ENCODE data around the gene CIT.

The CIT gene

GRCh38 chr12:119780786-119781434, 96.2 kb downstream of the CIT start:
- no peak overlapping the region for H3K4me3 ChIP-seq (ENCODE audit: low read length, poor library complexity, severe bottlenecking)
- H3K9me3 ChIP-seq (ENCODE audit: insufficient read depth, low read depth, low read length), result no peaks in the 10 kb centered on the region
- no peaks in the 10 kb centered on the region for H3F3A ChIP-seq (ENCODE audit: low read depth)
- peak; percentile 68 for TF ChIP-seq CTCF (conservative IDR thresholded peaks at IDR 0.05; ENCODE audit: low read length)
- TF ChIP-seq EZH2phosphoT487 (IDR thresholded peaks at IDR 0.05; ENCODE audit: borderline replicate concordance), result no peak
- H3K4me1 ChIP-seq (ENCODE audit: insufficient read depth, low read length, poor library complexity, severe bottlenecking), result no peaks in the 10 kb centered on the region
- peaks cover 87% of the 10 kb centered on the region for H3K36me3 ChIP-seq (ENCODE audit: insufficient read depth, low read length)
- H3K9ac ChIP-seq (ENCODE audit: low read depth, low read length, poor library complexity, severe bottlenecking), result no peak overlapping the region
- H3K79me2 ChIP-seq (ENCODE audit: insufficient read depth, low read length), result no peaks in the 10 kb centered on the region
- H3K27me3 ChIP-seq (ENCODE audit: insufficient read depth, low read length, poor library complexity, severe bottlenecking), result no peaks in the 10 kb centered on the region
- H4K20me1 ChIP-seq (ENCODE audit: insufficient read depth, low read length, poor library complexity, severe bottlenecking), result no peaks in the 10 kb centered on the region
- no peaks in the 10 kb centered on the region for H3K9me2 ChIP-seq (replicated peaks; ENCODE audit: low read depth, low read length)
- H3K4me2 ChIP-seq (ENCODE audit: low read depth, low read length, poor library complexity, severe bottlenecking), result no peak overlapping the region
- H2AFZ ChIP-seq (ENCODE audit: low read length), result no peak overlapping the region

GRCh38 chr12:119775246-119775895, 101.7 kb downstream of the CIT start:
- H3K9me3 ChIP-seq (ENCODE audit: insufficient read depth, low read depth, low read length), result no peaks in the 10 kb centered on the region
- no peaks in the 10 kb centered on the region for H3K79me2 ChIP-seq (ENCODE audit: insufficient read depth, low read length)
- H3F3A ChIP-seq (ENCODE audit: low read depth), result no peaks in the 10 kb centered on the region
- H3K36me3 ChIP-seq (ENCODE audit: insufficient read depth, low read length), result peaks cover 82% of the 10 kb centered on the region; the same call in 1 of the 2 replicates
- H3K4me1 ChIP-seq (ENCODE audit: insufficient read depth, low read length, poor library complexity, severe bottlenecking), result no peaks in the 10 kb centered on the region
- no peak overlapping the region for H3K4me3 ChIP-seq (ENCODE audit: low read length, poor library complexity, severe bottlenecking)
- H4K20me1 ChIP-seq (ENCODE audit: insufficient read depth, low read length, poor library complexity, severe bottlenecking), result no peaks in the 10 kb centered on the region
- TF ChIP-seq CTCF (conservative IDR thresholded peaks at IDR 0.05; ENCODE audit: low read length), result no peak
- TF ChIP-seq EZH2phosphoT487 (IDR thresholded peaks at IDR 0.05; ENCODE audit: borderline replicate concordance), result no peak
- H3K4me2 ChIP-seq (ENCODE audit: low read depth, low read length, poor library complexity, severe bottlenecking), result no peak overlapping the region
- no peak overlapping the region for H3K9ac ChIP-seq (ENCODE audit: low read depth, low read length, poor library complexity, severe bottlenecking)
- H2AFZ ChIP-seq (ENCODE audit: low read length), result no peak overlapping the region
- H3K27me3 ChIP-seq (ENCODE audit: insufficient read depth, low read length, poor library complexity, severe bottlenecking), result no peaks in the 10 kb centered on the region
- no peaks in the 10 kb centered on the region for H3K9me2 ChIP-seq (replicated peaks; ENCODE audit: low read depth, low read length)

- Histone ChIP-seq H3K27me3 (ENCODE audit: insufficient read depth, low read length, poor library complexity, severe bottlenecking) (no peaks in the 10 kb centered on the region), H3K9me2 (replicated peaks; ENCODE audit: low read depth, low read length) (no peaks in the 10 kb centered on the region), H3K4me1 (ENCODE audit: insufficient read depth, low read length, poor library complexity, severe bottlenecking) (no peaks in the 10 kb centered on the region), H3K79me2 (ENCODE audit: insufficient read depth, low read length) (no peaks in the 10 kb centered on the region), H3K4me3 (ENCODE audit: low read length, poor library complexity, severe bottlenecking) (no peak overlapping the region), H3K36me3 (ENCODE audit: insufficient read depth, low read length) (peaks cover 83% of the 10 kb centered on the region), H2AFZ (ENCODE audit: low read length) (no peak overlapping the region), H3K4me2 (ENCODE audit: low read depth, low read length, poor library complexity, severe bottlenecking) (no peak overlapping the region), H3K9ac (ENCODE audit: low read depth, low read length, poor library complexity, severe bottlenecking) (no peak overlapping the region), H4K20me1 (ENCODE audit: insufficient read depth, low read length, poor library complexity, severe bottlenecking) (no peaks in the 10 kb centered on the region), H3F3A (ENCODE audit: low read depth) (no peaks in the 10 kb centered on the region), H3K9me3 (ENCODE audit: insufficient read depth, low read depth, low read length) (no peaks in the 10 kb centered on the region)
- TF ChIP-seq CTCF (conservative IDR thresholded peaks at IDR 0.05; ENCODE audit: low read length), result no peak
- no peak for TF ChIP-seq EZH2phosphoT487 (IDR thresholded peaks at IDR 0.05; ENCODE audit: borderline replicate concordance)
These were observed 104.7 kb downstream of the CIT start for GRCh38 chr12:119772431-119772830.
